Measurements from ENCODE around the gene TEX44.
"Not testable (repeated sequence)": the region's sequence is repeated elsewhere in the genome, so short reads cannot be mapped to it uniquely, and the experiment has no call there.

Gene TEX44

GRCh38 chr2:231592636-231593145, at the start of gene TEX44:
Gene TEX44 (plus strand): TSS chr2:231592864. CDS start chr2:231592952, 88 bp downstream.
- no peak for FAIRE-seq

GRCh38 chr2:231545105-231545902, 47.4 kb upstream of the TEX44 start:
- FAIRE-seq, result no peak

GRCh38 chr2:231546014-231546715, 46.5 kb upstream of the TEX44 start:
- FAIRE-seq, result no peak

- no peak for FAIRE-seq
Observed at GRCh38 chr2:231547315-231548110, 45.2 kb upstream of the TEX44 start.

- no peak for FAIRE-seq
Observed at GRCh38 chr2:231548752-231549151, 43.9 kb upstream of the TEX44 start.

GRCh38 chr2:231549446-231550239, 43.0 kb upstream of the TEX44 start:
- FAIRE-seq, result no peak

- no peak for FAIRE-seq
Observed at GRCh38 chr2:231552752-231553151, 39.9 kb upstream of the TEX44 start.

- FAIRE-seq, result no peak
Observed at GRCh38 chr2:231554327-231554726, 38.3 kb upstream of the TEX44 start.

GRCh38 chr2:231554748-231555545, 37.7 kb upstream of the TEX44 start:
- FAIRE-seq, result no peak

- not testable (repeated sequence) for FAIRE-seq
Observed at GRCh38 chr2:231556496-231556895, 36.2 kb upstream of the TEX44 start.

- no peak for FAIRE-seq
Observed at GRCh38 chr2:231556981-231557380, 35.7 kb upstream of the TEX44 start.

GRCh38 chr2:231557571-231558217, 35.0 kb upstream of the TEX44 start:
- FAIRE-seq, result no peak

- no peak for FAIRE-seq
Observed at GRCh38 chr2:231563378-231563961, 29.2 kb upstream of the TEX44 start.

GRCh38 chr2:231565887-231566594, 26.6 kb upstream of the TEX44 start:
- FAIRE-seq, result no peak

- no peak for FAIRE-seq
Observed at GRCh38 chr2:231567159-231567558, 25.5 kb upstream of the TEX44 start.

- FAIRE-seq, result no peak
Observed at GRCh38 chr2:231568098-231568784, 24.4 kb upstream of the TEX44 start.

- no peak for FAIRE-seq
Observed at GRCh38 chr2:231568785-231569435, 23.8 kb upstream of the TEX44 start.

GRCh38 chr2:231570915-231571314, 21.7 kb upstream of the TEX44 start:
- not testable (repeated sequence) for FAIRE-seq
